HCT116 (cell line): Measurements from ENCODE around the gene FYCO1. TPM values are rescaled to one million over a fixed set of nuclear protein-coding genes. Genes with fewer than 3 reads are reported as not detected.

Experiments used
- ATAC-seq: fragments of 200-7000 bp; cut with Tn5 transposase; 2 replicates; pipeline ENCODE4 v1.9.1; 2020; ENCODE audit warnings: mild to moderate bottlenecking, moderate library complexity
- BruUV-seq: library from RNA; stranded (reverse); fragments of 400-500 nt; replicated peaks from 2 replicates; lab custom pipeline; 2021; lab: Mats Ljungman, UMichigan
- CTCF ChIA-PET: fragments of 300-600 bp; sonication (Branson Sonifier 250); formaldehyde crosslinking; loops from one replicate; lab custom pipeline; 2021; ENCODE audit warnings: antibody characterized with exemption; lab: Charles Lee
- POLR2A ChIA-PET: fragments of 300-600, 350-600 bp; sonication (Branson Sonifier 250); formaldehyde crosslinking; loops from one replicate; lab custom pipeline; 2021; ENCODE audit warnings: antibody characterized with exemption; lab: Charles Lee
- RAD21 ChIA-PET, 2 experiments: fragments of 300-600 bp; sonication (Branson Sonifier 250); formaldehyde crosslinking; loops; one replicate each; lab custom pipeline; 2023; ENCODE audit warnings: low total read pairs in 2 of 2; ENCODE audit not compliant: uncharacterized antibody in 2 of 2, unreplicated experiment in 2 of 2, low non-redundant PET in 1 of 2; lab: Charles Lee
- DNase-seq: peaks from one replicate; pipeline ENCODE4 v3.0.0-alpha.2; 2010; ENCODE audit warnings: low read depth, low spot score
- H2AFZ ChIP-seq: fragments of 200-600 bp; shearing (Covaris generic), sonication (generic); 2 replicates; pipeline ENCODE4 v1.6.1; 2017; ENCODE audit warnings: low read depth, mixed run types, mixed read lengths, antibody characterized with exemption, low read length; ENCODE audit not compliant: poor library complexity, severe bottlenecking
- H3K27ac ChIP-seq: 2 replicates; pipeline ENCODE4 v1.5.1; 2012; ENCODE audit warnings: low read depth, low read length
- H3K27me3 ChIP-seq: fragments of 200-600 bp; sonication (generic); 2 replicates; pipeline ENCODE4 v1.6.1; 2016; ENCODE audit warnings: mixed run types, low read length, mixed read lengths; ENCODE audit not compliant: insufficient read depth
- H3K36me3 ChIP-seq, 2 experiments: fragments of 200-500 bp in 1 of 2; fragments of 200-600 bp in 1 of 2; sonication (Bioruptor generic) in 1 of 2; sonication (generic) in 1 of 2; 2 replicates each; pipeline versions ENCODE4 v1.5.1 to v1.6.1; 2014 to 2016; ENCODE audit warnings: low read length in 2 of 2, inconsistent platforms in 1 of 2, mixed read lengths in 1 of 2, mixed run types in 1 of 2; ENCODE audit not compliant: insufficient read depth in 2 of 2, control insufficient read depth in 1 of 2
- H3K4me1 ChIP-seq, 2 experiments: fragments of 200-600 bp in 1 of 2; sonication (generic) in 1 of 2; 2 replicates each; pipeline versions ENCODE4 v1.5.1 to v1.6.1; 2012 to 2017; ENCODE audit warnings: low read length in 2 of 2, inconsistent platforms in 1 of 2, mild to moderate bottlenecking in 1 of 2, mixed read lengths in 1 of 2, mixed run types in 1 of 2, moderate library complexity in 1 of 2; ENCODE audit not compliant: insufficient read depth in 2 of 2, control insufficient read depth in 1 of 2
- H3K4me2 ChIP-seq: fragments of 200-600 bp; sonication (generic); 2 replicates; pipeline ENCODE4 v1.6.1; 2017; ENCODE audit warnings: mixed run types, low read length, mixed read lengths
- H3K4me3 ChIP-seq, 2 experiments: fragments of 200-600 bp in 1 of 2; sonication (generic) in 1 of 2; replicated peaks in 1 of 2; 2 replicates each; pipeline ENCODE4 v1.5.1; 2011 to 2016; ENCODE audit warnings: low read length in 2 of 2, control low read depth in 1 of 2, low read depth in 1 of 2, mild to moderate bottlenecking in 1 of 2, mixed read lengths in 1 of 2, mixed run types in 1 of 2
- H3K79me2 ChIP-seq: fragments of 200-600 bp; sonication (generic); 2 replicates; pipeline ENCODE4 v1.6.1; 2017; ENCODE audit warnings: mild to moderate bottlenecking, mixed run types, low read length, moderate library complexity, mixed read lengths; ENCODE audit not compliant: insufficient read depth
- H3K9ac ChIP-seq: fragments of 200-600 bp; sonication (generic); 2 replicates; pipeline ENCODE4 v1.6.1; 2016; ENCODE audit warnings: low read length, mixed read lengths
- H3K9me2 ChIP-seq: fragments of 200-600 bp; sonication (generic), shearing (Covaris generic); 2 replicates; pipeline ENCODE4 v1.6.1; 2017; ENCODE audit warnings: mixed run types, mild to moderate bottlenecking, moderate library complexity; ENCODE audit not compliant: insufficient read depth
- H3K9me3 ChIP-seq, 2 experiments: fragments of 200-500 bp in 1 of 2; fragments of 200-600 bp in 1 of 2; sonication (Bioruptor generic) in 1 of 2; sonication (generic) in 1 of 2; 2 replicates each; pipeline ENCODE4 v1.6.1; 2014 to 2017; ENCODE audit warnings: low read length in 2 of 2, mixed read lengths in 2 of 2, inconsistent platforms in 1 of 2, low read depth in 1 of 2, mild to moderate bottlenecking in 1 of 2, mixed run types in 1 of 2, moderate library complexity in 1 of 2; ENCODE audit not compliant: control insufficient read depth in 1 of 2, insufficient read depth in 1 of 2
- H4K20me1 ChIP-seq: fragments of 200-600 bp; sonication (generic), shearing (Covaris generic); 2 replicates; pipeline ENCODE4 v1.6.1; 2017; ENCODE audit warnings: mixed run types, mild to moderate bottlenecking, moderate library complexity; ENCODE audit not compliant: insufficient read depth
- CEBPB ChIP-seq: IDR thresholded peaks from 2 replicates; pipeline ENCODE4 v1.6.1; 2012; ENCODE audit warnings: low read depth
- EGR1 ChIP-seq: IDR thresholded peaks from 2 replicates; pipeline ENCODE4 v1.6.1; 2012; ENCODE audit warnings: low read depth
- ELF1 ChIP-seq: IDR thresholded peaks from 2 replicates; pipeline ENCODE4 v1.6.1; 2012; ENCODE audit warnings: low read depth, borderline replicate concordance
- EZH2 ChIP-seq: fragments of 200-600 bp; sonication (generic); IDR thresholded peaks from 2 replicates; pipeline ENCODE4 v1.6.1; 2017; ENCODE audit warnings: antibody characterized with exemption, mixed run types
- EZH2phosphoT487 ChIP-seq: fragments of 200-600 bp; IDR thresholded peaks from 2 replicates; pipeline ENCODE4 v1.6.1; 2018; ENCODE audit warnings: antibody characterized with exemption, borderline replicate concordance
- POLR2A ChIP-seq: IDR thresholded peaks from 2 replicates; pipeline ENCODE4 v1.7.0; 2011; ENCODE audit warnings: borderline replicate concordance; ENCODE audit not compliant: insufficient read depth, insufficient read length; ENCODE audit errors: extremely low read depth
- POLR2AphosphoS5 ChIP-seq: IDR thresholded peaks from 2 replicates; pipeline ENCODE4 v1.6.1; 2011; ENCODE audit warnings: mild to moderate bottlenecking, low read depth, low read length, moderate library complexity
- SIN3A ChIP-seq: IDR thresholded peaks from 2 replicates; pipeline ENCODE4 v1.6.1; 2012; ENCODE audit warnings: low read depth
- SP1 ChIP-seq: IDR thresholded peaks from 2 replicates; pipeline ENCODE4 v1.6.1; 2012; ENCODE audit warnings: low read depth
- TCF7L2 ChIP-seq: IDR thresholded peaks from 2 replicates; pipeline ENCODE4 v1.7.0; 2011; ENCODE audit warnings: borderline replicate concordance, inconsistent platforms; ENCODE audit not compliant: insufficient read depth, insufficient read length; ENCODE audit errors: extremely low read depth
- ZFX ChIP-seq: fragments of 450-650 bp; IDR thresholded peaks from 2 replicates; pipeline ENCODE4 v1.6.1; 2017
- ZNF274 ChIP-seq: fragments of 200-500 bp; sonication (Bioruptor generic); IDR thresholded peaks from 2 replicates; pipeline ENCODE4 v1.6.1; 2014; ENCODE audit warnings: mild to moderate bottlenecking, low read depth, low read length, inconsistent platforms
- intact Hi-C: fragments of 100-400 bp; cut with micrococcal nuclease; formaldehyde crosslinking; loops from 2 replicates; pipeline ENCODE4 v1.10.0; 2022
- total RNA-seq: library from RNA; stranded (reverse); gene quantifications from one replicate; pipeline ENCODE4 v1.2.1, GENCODE V29; 2021; ENCODE audit not compliant: unreplicated experiment
- TF ChIP-seq, protein P1 (sequence below): IDR thresholded peaks from 2 replicates; pipeline ENCODE4 v1.6.1; 2011; ENCODE audit warnings: mild to moderate bottlenecking, low read length, moderate library complexity; ENCODE audit not compliant: insufficient replicate concordance; ENCODE audit errors: extremely low read depth
- TF ChIP-seq, protein P2 (sequence below): IDR thresholded peaks from 2 replicates; pipeline ENCODE4 v1.6.1; 2012
- TF ChIP-seq, protein P3 (sequence below): IDR thresholded peaks from 2 replicates; pipeline ENCODE4 v1.6.1; 2012
- TF ChIP-seq, protein P4 (sequence below), 3 experiments: fragments of 200-600 bp in 1 of 3; sonication (generic) in 1 of 3; IDR thresholded peaks in 2 of 3; conservative IDR thresholded peaks in 1 of 3; 2 replicates each; pipeline ENCODE4 v1.5.1; 2012 to 2017; ENCODE audit warnings: low read depth in 2 of 3, low read length in 2 of 3, antibody characterized with exemption in 1 of 3, borderline replicate concordance in 1 of 3, control low read depth in 1 of 3, mild to moderate bottlenecking in 1 of 3, mixed read lengths in 1 of 3, mixed run types in 1 of 3, moderate library complexity in 1 of 3; ENCODE audit not compliant: insufficient read depth in 1 of 3

FYCO1 gene
- total RNA-seq, 1 experiment from 2014 or later, result 15.8 TPM

DNA sequence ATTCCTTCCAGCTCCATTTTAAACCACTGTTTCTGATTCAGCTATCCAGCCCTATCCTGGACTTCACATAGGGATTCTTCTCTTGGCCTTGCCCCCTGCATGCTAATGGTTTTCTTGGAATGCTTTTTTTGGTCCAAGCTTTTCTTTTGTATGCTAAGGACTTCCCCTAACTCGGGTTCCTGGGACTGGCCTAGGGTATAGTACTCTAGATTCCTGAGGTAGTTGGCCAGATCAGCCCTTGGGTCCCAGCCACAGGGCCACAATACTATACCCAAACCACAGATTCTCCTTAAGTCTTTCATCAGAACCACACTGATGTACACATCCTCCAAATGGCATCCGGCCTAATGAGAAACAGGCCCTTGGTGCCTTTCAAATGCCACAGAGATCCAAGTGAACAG, 2.8 kb downstream of the FYCO1 start:
- Histone ChIP-seq H3K27me3 (no peaks in the 10 kb centered on the region), H3K9me3 (no peaks in the 10 kb centered on the region), H3K4me2 (no peak overlapping the region), H4K20me1 (no peaks in the 10 kb centered on the region), H3K9ac (no peak overlapping the region), H3K9me2 (no peaks in the 10 kb centered on the region), H3K4me1 (peaks cover 5 to 35% of the 10 kb centered on the region in 2 experiments; a peak in 3 of 4 replicates), H3K36me3 (no peaks in the 10 kb centered on the region), H3K79me2 (peaks cover 34% of the 10 kb centered on the region), H3K4me3 (no peak overlapping the region), H3K27ac (no peak overlapping the region), H2AFZ (no peak overlapping the region)
- intact Hi-C loops, result no loop called here
- ChIA-PET CTCF (no interaction called here), RAD21 (no interaction called here), POLR2A (no interaction called here)
- no peak for TF ChIP-seq POLR2AphosphoS5
- TF ChIP-seq POLR2A, result no peak
- TF ChIP-seq SP1, result no peak
- ATAC-seq (no peak), DNase-seq (no peak)
- no TSS peak for BruUV-seq

DNA sequence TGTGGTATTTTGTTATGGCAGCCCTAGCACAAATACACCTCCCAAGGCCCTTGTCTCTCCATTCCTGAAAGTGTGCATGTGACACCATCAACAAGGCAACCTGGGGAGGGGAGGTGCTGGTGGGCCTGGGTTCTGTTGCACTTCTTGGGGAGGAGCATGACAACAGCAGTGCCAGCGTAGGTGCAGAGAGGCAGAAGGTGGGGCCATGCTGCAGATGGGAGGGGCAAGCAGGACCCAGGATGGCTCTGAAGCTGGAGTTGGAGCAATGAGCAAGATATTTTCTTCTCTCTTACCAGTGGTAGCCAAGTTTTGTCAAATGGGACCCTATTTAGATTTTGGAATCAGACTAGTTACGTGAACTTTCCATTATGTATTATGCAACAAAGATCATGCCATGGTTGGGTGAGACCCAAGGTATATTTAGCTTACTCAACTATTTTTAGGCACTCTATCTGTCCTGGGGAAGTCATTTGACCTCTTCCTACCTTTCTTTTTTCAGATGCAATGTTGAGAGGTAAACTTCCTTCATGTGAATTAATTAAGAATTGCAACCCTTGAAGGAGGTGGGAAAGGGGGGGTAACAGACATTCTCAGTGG, 3.4 kb downstream of the FYCO1 start:
- H2AFZ ChIP-seq, result no peak overlapping the region
- POLR2A ChIA-PET, result no interaction called here
- no peak overlapping the region for H3K9ac ChIP-seq
- peaks cover 40% of the 10 kb centered on the region for H3K79me2 ChIP-seq
- H3K27ac ChIP-seq, result no peak overlapping the region
- no peak overlapping the region for H3K4me3 ChIP-seq
- no peak overlapping the region for H3K4me2 ChIP-seq
- ATAC-seq (no peak), DNase-seq (no peak)
- no TSS peak for BruUV-seq
- H3K9me2 ChIP-seq, result no peaks in the 10 kb centered on the region
- RAD21 ChIA-PET, result no interaction called here
- no peaks in the 10 kb centered on the region for H3K36me3 ChIP-seq
- peaks cover 5 to 38% of the 10 kb centered on the region in 2 experiments; a peak in 3 of 4 replicates for H3K4me1 ChIP-seq
- H3K9me3 ChIP-seq, result no peaks in the 10 kb centered on the region
- H4K20me1 ChIP-seq, result no peaks in the 10 kb centered on the region
- intact Hi-C loops, result no loop called here
- TF ChIP-seq, protein P1, sequence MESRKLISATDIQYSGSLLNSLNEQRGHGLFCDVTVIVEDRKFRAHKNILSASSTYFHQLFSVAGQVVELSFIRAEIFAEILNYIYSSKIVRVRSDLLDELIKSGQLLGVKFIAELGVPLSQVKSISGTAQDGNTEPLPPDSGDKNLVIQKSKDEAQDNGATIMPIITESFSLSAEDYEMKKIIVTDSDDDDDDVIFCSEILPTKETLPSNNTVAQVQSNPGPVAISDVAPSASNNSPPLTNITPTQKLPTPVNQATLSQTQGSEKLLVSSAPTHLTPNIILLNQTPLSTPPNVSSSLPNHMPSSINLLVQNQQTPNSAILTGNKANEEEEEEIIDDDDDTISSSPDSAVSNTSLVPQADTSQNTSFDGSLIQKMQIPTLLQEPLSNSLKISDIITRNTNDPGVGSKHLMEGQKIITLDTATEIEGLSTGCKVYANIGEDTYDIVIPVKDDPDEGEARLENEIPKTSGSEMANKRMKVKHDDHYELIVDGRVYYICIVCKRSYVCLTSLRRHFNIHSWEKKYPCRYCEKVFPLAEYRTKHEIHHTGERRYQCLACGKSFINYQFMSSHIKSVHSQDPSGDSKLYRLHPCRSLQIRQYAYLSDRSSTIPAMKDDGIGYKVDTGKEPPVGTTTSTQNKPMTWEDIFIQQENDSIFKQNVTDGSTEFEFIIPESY, result no peak
- TF ChIP-seq, protein P2, sequence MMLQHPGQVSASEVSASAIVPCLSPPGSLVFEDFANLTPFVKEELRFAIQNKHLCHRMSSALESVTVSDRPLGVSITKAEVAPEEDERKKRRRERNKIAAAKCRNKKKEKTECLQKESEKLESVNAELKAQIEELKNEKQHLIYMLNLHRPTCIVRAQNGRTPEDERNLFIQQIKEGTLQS, result no peak
- TF ChIP-seq POLR2A (no peak), CEBPB (no peak), SIN3A (no peak), ZNF274 (no peak), SP1 (no peak), ELF1 (no peak), EZH2phosphoT487 (no peak), ZFX (no peak), TCF7L2 (no peak), EGR1 (no peak), EZH2 (no peak)
- TF ChIP-seq, protein P3, sequence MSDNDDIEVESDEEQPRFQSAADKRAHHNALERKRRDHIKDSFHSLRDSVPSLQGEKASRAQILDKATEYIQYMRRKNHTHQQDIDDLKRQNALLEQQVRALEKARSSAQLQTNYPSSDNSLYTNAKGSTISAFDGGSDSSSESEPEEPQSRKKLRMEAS, result no peak
- TF ChIP-seq, protein P4, sequence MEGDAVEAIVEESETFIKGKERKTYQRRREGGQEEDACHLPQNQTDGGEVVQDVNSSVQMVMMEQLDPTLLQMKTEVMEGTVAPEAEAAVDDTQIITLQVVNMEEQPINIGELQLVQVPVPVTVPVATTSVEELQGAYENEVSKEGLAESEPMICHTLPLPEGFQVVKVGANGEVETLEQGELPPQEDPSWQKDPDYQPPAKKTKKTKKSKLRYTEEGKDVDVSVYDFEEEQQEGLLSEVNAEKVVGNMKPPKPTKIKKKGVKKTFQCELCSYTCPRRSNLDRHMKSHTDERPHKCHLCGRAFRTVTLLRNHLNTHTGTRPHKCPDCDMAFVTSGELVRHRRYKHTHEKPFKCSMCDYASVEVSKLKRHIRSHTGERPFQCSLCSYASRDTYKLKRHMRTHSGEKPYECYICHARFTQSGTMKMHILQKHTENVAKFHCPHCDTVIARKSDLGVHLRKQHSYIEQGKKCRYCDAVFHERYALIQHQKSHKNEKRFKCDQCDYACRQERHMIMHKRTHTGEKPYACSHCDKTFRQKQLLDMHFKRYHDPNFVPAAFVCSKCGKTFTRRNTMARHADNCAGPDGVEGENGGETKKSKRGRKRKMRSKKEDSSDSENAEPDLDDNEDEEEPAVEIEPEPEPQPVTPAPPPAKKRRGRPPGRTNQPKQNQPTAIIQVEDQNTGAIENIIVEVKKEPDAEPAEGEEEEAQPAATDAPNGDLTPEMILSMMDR (IDR thresholded peaks at IDR 0.05 in 2 of 3, conservative IDR thresholded peaks at IDR 0.05 in 1 of 3; ENCODE audit: borderline replicate concordance in 1 of 3, insufficient read depth in 1 of 3, low read depth in 2 of 3, low read length in 2 of 3), result no peak
- CTCF ChIA-PET, result no interaction called here
- H3K27me3 ChIP-seq, result no peaks in the 10 kb centered on the region
